GM19239 (cell line): ENCODE results near the gene DDR2.
"Not testable (repeated sequence)": the region's sequence is repeated elsewhere in the genome, so short reads cannot be mapped to it uniquely, and the experiment has no call there.

Source experiments
- DNase-seq: peaks from one replicate; pipeline ENCODE4 v3.0.0; 2011; ENCODE audit warnings: low spot score; ENCODE audit not compliant: insufficient read length
- FAIRE-seq: peaks from 2 replicates; lab custom pipeline; 2011; peaks lifted over from hg19 to GRCh38; lab: Jason Lieb, UNC

Gene DDR2

GRCh38 chr1:162632217-162632666 is at the start of gene DDR2:
TSS of gene DDR2 (plus strand) at chr1:162632464. CDS start at chr1:162719064, 86,600 bp downstream.
- FAIRE-seq (no peak), DNase-seq (no peak)

GRCh38 chr1:162582901-162583300 is 49.4 kb upstream of the DDR2 start:
- not testable (repeated sequence) for FAIRE-seq, DNase-seq

- not testable (repeated sequence) for FAIRE-seq, DNase-seq
Measured at GRCh38 chr1:162585101-162585500, 47.2 kb upstream of the DDR2 start.

GRCh38 chr1:162587347-162587746 is 44.9 kb upstream of the DDR2 start:
- DNase-seq (no peak), FAIRE-seq (peak; percentile 23)

DNA sequence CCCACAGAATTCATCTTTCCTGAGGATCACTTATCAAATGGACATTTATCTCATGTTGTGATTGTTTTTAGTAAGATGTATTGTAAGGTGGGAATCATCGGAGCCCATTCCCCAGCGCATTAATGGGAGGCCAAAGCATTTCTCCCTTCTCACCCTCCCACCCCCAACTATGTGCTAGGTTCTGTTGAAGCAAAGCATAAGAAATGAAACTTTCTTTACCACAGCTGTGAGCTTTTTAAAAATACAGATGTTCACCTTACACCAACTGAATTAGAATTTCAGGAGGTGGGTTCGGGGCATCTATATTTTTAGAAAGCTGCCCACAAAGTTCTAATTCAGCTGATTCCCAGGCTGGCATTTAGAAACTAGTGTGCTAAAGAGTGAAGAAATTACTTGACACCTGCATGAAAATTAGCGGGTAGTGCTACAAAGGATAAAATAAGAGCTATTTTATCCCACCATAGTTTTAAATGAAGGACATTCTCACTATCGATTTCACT is 44.5 kb upstream of the DDR2 start:
- FAIRE-seq (no peak), DNase-seq (no peak)

DNA sequence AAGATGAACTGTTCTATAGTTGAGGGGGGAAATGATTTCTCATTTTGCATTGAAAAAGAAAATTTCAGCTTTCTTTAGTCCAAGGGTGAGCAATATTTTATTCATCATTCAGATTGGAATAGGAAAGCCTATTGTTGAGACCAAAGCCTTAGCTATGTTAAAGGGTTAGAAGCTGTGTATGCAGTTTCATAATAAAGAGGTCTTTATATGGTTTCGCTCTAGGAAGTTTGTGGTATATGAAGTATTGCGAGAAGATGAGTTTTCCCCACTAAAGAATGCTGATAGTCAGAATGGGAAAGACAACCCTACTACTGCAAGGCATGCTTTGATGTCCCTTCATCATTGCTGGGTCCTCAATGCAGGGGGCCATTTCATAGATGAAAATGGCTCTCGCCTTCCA is 42.2 kb upstream of the DDR2 start:
- DNase-seq (no peak), FAIRE-seq (no peak)

- FAIRE-seq = no peak
Measured at GRCh38 chr1:162590686-162591085, 41.6 kb upstream of the DDR2 start.

DNA sequence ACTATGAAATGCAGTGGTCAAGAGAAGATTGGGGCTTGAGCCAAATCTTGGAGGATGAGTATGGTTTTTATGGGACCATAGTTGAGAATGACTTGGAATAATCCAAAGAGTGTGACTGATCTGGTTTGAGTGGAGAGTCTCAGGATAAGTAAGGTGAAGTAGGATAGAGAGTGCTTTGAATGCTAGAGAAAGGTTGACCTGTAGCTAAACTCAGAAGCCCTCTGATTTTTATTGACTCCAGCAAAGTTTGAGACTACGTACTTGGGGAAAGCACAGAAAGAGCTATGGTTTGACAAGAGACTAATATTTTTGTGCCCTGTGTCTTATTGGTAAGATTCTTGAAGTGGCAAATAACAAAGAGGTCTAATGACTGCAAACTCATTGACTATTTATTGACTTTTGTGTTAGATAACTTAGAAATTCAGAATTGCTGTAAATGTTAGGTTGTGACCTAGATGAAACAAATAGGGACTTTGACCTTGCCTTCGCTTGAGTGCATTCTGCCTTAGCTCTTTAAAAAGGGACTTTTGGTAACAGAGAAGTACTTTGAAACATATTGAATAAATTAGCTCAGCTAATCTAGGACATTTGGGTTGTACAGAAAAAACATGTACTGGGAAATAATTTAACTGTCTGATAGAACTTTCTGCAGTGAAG is 35.6 kb upstream of the DDR2 start:
- DNase-seq (no peak), FAIRE-seq (peak; percentile 58)

More at GRCh38 chr1:162590686-162591085, 41.6 kb upstream of the DDR2 start:
- DNase-seq = no peak

- FAIRE-seq (no peak), DNase-seq (no peak)
Measured at GRCh38 chr1:162599451-162599850, 32.8 kb upstream of the DDR2 start.

DNA sequence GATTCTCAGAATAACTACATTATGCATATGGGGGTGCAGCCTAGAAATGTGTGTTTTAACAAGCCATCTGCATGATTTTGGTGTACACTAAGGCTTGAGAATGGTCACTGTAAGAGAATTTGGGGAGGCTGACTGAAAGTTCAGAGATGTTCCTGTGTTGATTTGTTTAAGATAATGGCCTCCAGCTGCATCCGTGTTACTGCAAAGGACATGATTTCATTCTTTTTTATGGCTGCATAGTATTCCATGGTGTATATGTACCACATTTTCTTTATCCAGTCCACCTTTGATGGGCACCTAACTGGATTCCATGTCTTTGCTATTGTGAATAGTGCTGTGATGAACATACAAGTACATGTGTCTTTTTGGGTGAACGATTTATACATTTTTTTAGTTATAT is 29.1 kb upstream of the DDR2 start:
- not testable (repeated sequence) for FAIRE-seq, DNase-seq

- FAIRE-seq = no peak
- DNase-seq = no peak
Measured at GRCh38 chr1:162605225-162605927, 26.9 kb upstream of the DDR2 start.

DNA sequence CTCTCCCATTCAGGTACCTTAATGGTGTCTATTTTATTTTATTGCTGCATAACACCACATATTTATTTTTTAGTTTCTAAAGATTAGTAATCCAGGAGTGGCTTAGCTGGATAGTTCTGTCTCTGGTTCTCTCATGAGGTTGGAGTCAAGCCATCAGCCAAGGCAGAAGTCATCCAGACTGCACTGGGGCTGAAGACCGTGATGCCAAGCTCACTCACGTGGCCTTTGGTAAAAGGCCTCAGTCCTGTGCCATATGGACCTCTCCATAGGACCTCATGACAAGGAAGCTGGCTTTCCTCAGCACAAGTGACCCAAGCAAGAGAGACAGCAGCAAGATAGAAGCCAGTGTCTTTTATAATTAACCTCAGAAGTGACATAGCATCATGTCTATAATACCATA is 23.0 kb upstream of the DDR2 start:
- FAIRE-seq = no peak
- DNase-seq = no peak

DNA sequence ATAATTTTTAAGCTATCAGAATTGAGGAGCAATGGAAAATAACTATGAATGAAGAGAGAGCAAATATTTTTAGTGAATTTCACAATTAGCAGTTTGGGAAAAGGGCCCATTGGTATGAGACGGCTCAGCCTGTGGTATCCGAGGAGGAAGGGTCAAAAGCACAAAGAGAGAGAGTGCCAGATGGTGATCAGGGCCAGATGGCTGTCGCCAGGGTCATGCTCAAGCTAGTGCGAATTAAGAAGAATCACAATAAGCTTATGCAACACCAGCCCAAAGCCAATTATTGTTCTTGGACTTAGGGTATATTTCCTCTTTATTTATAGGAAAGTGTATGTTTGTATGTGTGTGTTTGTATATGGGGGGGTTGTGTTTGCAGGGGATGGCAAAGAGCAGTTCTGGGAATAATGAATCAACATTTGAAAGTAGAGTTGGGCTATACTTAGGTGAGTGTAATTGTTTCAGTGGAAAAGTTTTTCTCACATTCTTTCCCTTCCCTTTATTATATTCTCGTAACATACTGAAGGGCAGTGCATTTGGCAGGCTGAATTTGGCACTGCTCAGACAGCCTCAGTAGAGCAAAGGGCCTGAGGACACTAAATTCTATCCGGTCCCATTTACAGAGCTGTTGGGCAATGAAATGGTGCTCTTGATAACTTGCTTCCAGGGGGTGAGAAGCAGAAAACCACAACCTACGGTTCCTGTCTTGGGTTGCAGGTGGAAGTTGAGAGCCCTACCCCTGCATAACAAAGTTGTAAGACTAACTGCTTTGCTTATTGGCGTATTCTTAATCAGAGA is 19.5 kb upstream of the DDR2 start:
- FAIRE-seq (no peak), DNase-seq (no peak)

DNA sequence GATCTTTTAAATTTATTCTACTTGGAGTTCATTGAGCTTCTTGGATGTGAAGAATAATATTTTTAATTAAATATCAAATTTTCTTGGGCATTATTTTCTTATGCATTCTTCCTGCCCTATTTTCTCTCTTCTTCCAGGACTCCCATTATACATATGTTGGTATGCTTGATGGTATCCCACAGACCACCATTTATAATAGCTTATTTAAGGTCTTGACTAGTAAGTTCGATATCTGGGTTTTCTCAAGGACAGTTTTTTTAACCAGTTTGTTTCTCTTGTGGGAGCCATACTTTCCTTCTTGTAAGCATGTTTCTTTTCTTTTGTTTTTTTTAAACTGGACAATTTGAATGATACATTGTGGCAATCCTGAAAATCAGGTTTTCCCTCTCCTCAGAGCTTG is 15.4 kb upstream of the DDR2 start:
- FAIRE-seq = no peak

DNA sequence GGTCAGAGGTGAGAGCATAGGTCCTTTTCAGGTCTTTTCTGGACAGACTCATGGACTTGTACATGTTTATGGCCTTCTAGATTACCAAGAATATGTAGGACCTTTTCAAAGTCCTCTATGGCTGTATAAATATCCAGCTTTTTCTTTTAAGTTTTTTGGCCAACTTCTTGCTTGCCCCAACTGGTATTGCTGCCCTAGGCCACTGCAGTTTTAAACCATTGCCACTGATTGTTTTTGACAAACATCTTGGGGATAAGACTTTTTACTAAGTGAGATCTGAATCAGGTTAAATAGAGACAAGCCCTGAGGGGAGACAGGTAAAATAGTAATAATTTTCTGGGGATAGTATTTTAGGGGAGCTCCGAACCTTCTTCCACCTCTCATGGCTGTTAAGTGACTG is 14.8 kb upstream of the DDR2 start:
- DNase-seq = no peak

More for the DNA sequence above, 15.4 kb upstream of the DDR2 start:
- no peak for DNase-seq

GRCh38 chr1:162619076-162619475 is 13.2 kb upstream of the DDR2 start:
- no peak for DNase-seq
- FAIRE-seq = no peak

More for the DNA sequence above, 14.8 kb upstream of the DDR2 start:
- FAIRE-seq = no peak

DNA sequence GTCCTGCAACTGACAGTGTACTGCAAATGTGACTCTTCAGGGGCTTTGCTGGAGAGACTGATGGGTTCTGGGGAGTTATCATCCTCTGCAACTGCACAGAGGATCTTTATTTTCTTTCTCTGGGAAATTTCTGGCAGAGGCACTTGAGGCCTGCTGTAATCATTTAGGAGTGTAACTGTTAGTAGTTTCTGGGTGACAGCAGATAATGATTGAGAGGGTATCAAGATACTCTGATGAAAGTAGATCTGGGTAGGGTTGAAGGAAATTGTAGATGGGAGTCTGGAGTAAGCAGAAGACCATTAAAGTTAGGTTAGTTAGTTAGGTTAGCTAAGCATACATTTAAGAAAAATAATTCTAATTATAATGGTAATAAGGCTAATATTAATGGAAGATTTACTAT is 11.0 kb upstream of the DDR2 start:
- no peak for DNase-seq
- FAIRE-seq = no peak

- DNase-seq (no peak), FAIRE-seq (no peak)
Measured at GRCh38 chr1:162625679-162626078, 6.6 kb upstream of the DDR2 start.

DNA sequence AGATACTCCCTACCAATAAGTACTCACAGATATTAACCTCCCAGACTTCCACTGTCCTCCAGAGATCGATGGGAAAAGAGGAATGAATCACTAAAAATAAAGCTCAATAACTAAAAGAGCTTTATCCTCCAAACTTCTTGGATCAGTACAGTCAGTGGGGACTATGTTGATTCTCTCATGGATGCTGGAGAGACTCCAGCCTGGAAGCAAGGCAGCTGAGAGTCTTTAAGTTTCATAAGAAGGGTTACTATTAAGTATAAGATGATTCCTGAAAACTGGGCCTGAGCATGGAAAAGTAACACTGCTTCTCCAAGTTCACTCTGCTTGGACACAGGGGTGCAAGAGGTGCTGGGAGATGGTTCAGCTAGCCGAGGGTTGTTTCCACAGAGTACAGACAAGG is 6.2 kb upstream of the DDR2 start:
- no peak for DNase-seq
- no peak for FAIRE-seq

GRCh38 chr1:162626761-162627160 is 5.5 kb upstream of the DDR2 start:
- FAIRE-seq (no peak), DNase-seq (no peak)
